MCF 10A (cell line): ENCODE data around the gene SERTAD1. TPM values are rescaled to one million over a fixed set of nuclear protein-coding genes. Genes with fewer than 3 reads are reported as not detected.
"Not testable (repeated sequence)": the region's sequence is repeated elsewhere in the genome, so short reads cannot be mapped to it uniquely, and the experiment has no call there.

Experiments used
- BruUV-seq: library from RNA; stranded (reverse); fragments of 400-500 nt; replicated peaks from 2 replicates; lab custom pipeline; 2021; lab: Mats Ljungman, UMichigan
- CTCF ChIA-PET: fragments of 300-600 bp; sonication (Branson Sonifier 250); formaldehyde crosslinking; extraction: SDS; loops from one replicate; lab custom pipeline; 2021; ENCODE audit warnings: antibody characterized with exemption, inconsistent platforms; lab: Yijun Ruan, JAX
- POLR2A ChIA-PET: fragments of 300-600, 350-650 bp; sonication (Branson Sonifier 250); formaldehyde crosslinking; extraction: SDS; loops from one replicate; lab custom pipeline; 2020; ENCODE audit warnings: antibody characterized with exemption, inconsistent platforms; lab: Yijun Ruan, JAX
- DNase-seq: peaks from one replicate; pipeline ENCODE4 v3.0.0-alpha.2; 2018; ENCODE audit not compliant: unreplicated experiment
- H3K27ac Mint-ChIP-seq: one replicate; pipeline ENCODE4 v1.8.0; 2022; ENCODE audit warnings: mild to moderate bottlenecking, low read depth, mixed read lengths; ENCODE audit not compliant: unreplicated experiment
- H3K27me3 Mint-ChIP-seq: one replicate; pipeline ENCODE4 v1.8.0; 2022; ENCODE audit warnings: mixed read lengths; ENCODE audit not compliant: insufficient read depth, unreplicated experiment
- H3K36me3 Mint-ChIP-seq: one replicate; pipeline ENCODE4 v1.8.0; 2022; ENCODE audit warnings: mild to moderate bottlenecking, moderate library complexity, mixed read lengths; ENCODE audit not compliant: insufficient read depth, unreplicated experiment
- H3K4me1 Mint-ChIP-seq: one replicate; pipeline ENCODE4 v1.8.0; 2022; ENCODE audit warnings: mixed read lengths; ENCODE audit not compliant: insufficient read depth, unreplicated experiment
- H3K4me3 Mint-ChIP-seq: one replicate; pipeline ENCODE4 v1.8.0; 2022; ENCODE audit warnings: mild to moderate bottlenecking, moderate library complexity, mixed read lengths; ENCODE audit not compliant: unreplicated experiment
- H3K9me3 Mint-ChIP-seq: one replicate; pipeline ENCODE4 v1.8.0; 2022; ENCODE audit warnings: mixed read lengths; ENCODE audit not compliant: unreplicated experiment
- intact Hi-C: fragments of 100-400 bp; cut with micrococcal nuclease; formaldehyde crosslinking; loops from 2 replicates; pipeline ENCODE4 v1.14.1; 2022
- total RNA-seq: library from RNA; stranded (reverse); gene quantifications from 2 replicates; pipeline ENCODE4 v1.2.3, GENCODE V29; 2022
- TF ChIP-seq, protein P1 (sequence below): fragments of 200-600 bp; IDR thresholded peaks from one replicate; pipeline ENCODE4 v1.8.0; 2022; ENCODE audit warnings: antibody characterized with exemption, mild to moderate bottlenecking; ENCODE audit not compliant: unreplicated experiment

Gene SERTAD1
- total RNA-seq, 1 experiment from 2014 or later: 17.9 TPM

DNA sequence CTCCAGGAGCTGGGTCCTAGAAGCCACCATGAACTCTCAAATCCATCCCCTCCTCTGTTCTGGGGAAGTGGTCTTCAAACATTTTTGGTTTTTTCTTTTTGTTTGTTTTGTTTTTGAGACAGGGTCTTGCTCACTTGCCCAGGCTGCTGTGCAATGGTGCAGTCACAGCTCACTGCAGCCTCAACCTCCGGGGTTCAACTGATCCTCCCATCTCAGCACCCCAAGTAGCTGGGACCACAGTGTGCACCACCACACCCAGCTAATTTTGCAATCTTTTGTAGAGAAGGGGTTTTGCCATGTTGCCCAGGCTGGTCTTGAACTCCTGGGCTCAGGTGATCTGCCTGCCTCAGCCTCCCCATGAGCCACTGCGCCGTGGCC is 32.8 kb upstream of the SERTAD1 start:
- CTCF ChIA-PET: interaction anchor here (1.5 kb wide), 1 partner anchor 153 kb away, joined by 3 read pairs; no protein-coding TSS in a partner anchor
- Mint-ChIP-seq H3K27me3 (no peaks in the 10 kb centered on the region), H3K9me3 (no peaks in the 10 kb centered on the region), H3K4me1 (peaks cover 8% of the 10 kb centered on the region), H3K36me3 (peaks cover 32% of the 10 kb centered on the region), H3K4me3 (no peak overlapping the region), H3K27ac (no peak overlapping the region)
- TF ChIP-seq, protein P1, sequence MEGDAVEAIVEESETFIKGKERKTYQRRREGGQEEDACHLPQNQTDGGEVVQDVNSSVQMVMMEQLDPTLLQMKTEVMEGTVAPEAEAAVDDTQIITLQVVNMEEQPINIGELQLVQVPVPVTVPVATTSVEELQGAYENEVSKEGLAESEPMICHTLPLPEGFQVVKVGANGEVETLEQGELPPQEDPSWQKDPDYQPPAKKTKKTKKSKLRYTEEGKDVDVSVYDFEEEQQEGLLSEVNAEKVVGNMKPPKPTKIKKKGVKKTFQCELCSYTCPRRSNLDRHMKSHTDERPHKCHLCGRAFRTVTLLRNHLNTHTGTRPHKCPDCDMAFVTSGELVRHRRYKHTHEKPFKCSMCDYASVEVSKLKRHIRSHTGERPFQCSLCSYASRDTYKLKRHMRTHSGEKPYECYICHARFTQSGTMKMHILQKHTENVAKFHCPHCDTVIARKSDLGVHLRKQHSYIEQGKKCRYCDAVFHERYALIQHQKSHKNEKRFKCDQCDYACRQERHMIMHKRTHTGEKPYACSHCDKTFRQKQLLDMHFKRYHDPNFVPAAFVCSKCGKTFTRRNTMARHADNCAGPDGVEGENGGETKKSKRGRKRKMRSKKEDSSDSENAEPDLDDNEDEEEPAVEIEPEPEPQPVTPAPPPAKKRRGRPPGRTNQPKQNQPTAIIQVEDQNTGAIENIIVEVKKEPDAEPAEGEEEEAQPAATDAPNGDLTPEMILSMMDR: no peak
- POLR2A ChIA-PET: interaction anchor here (1.9 kb wide), 1 partner anchor 16 kb away, joined by 5 read pairs; no protein-coding TSS in a partner anchor
- intact Hi-C loops: no loop called here
- no TSS peak for BruUV-seq
- DNase-seq: no peak

DNA sequence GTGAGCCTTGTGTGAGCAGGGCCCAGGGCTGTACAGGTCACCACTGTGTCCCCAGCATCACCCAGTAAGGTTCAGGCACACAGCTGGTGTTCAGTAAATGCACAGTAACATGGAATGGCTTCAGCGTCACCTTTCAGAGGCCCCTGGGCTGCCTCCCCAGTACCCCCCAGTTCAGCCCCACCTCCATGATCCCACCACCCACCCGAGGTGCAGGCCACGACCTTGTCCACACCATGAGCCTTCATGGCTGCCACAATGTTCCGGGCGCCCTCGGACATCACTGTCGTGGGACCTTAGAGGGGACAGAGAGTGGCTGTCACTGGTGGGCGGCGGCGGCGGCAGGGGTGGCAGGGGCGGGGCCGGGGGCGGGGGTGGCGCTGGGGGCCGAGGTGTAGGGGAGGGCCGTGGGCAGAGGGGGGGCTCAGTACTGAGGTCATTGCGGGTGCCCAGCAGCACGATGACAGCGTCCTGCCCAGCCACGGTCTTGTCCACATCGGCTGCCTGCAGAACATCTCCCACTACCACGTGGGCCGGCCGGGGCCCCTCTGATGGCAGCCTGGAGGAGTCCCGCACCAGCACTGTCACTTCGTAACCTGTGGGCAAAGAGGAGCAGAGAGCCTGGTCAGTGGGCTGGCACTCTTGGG is 32.3 kb upstream of the SERTAD1 start:
- no peak overlapping the region for H3K27ac Mint-ChIP-seq
- H3K4me1 Mint-ChIP-seq: peaks cover 3% of the 10 kb centered on the region
- BruUV-seq: no TSS peak
- POLR2A ChIA-PET: interaction anchor here (1.9 kb wide), 1 partner anchor 15 kb away, joined by 5 read pairs; no protein-coding TSS in a partner anchor
- TF ChIP-seq, protein P1: no peak
- H3K9me3 Mint-ChIP-seq: no peaks in the 10 kb centered on the region
- CTCF ChIA-PET: interaction anchor here (0.5 kb wide), 1 partner anchor 1047 kb away, joined by 3 read pairs; no protein-coding TSS in a partner anchor
- H3K36me3 Mint-ChIP-seq: peaks cover 36% of the 10 kb centered on the region
- intact Hi-C loops: no loop called here
- H3K27me3 Mint-ChIP-seq: no peaks in the 10 kb centered on the region
- DNase-seq: no peak
- H3K4me3 Mint-ChIP-seq: no peak overlapping the region

DNA sequence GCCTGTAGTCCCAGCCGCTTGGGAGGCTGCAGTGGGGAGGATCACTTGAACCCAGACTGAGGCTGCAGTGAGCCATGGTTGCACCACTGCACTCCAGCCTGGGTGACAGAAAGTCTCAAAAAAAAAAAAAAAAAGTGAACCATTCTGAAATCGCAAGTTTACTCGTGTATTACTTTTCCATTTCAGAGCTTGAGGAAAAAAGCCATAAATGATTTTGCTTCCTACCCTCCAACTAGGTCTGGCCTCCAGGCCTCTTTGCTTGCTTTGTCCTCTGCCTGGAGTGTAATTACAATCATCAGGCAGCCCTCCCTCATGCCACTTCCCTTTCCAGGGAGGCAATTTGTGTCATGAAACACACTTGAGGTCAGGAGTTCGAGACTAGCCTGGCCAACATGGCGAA is 31.3 kb upstream of the SERTAD1 start:
- intact Hi-C loops: no loop called here
- BruUV-seq: no TSS peak
- Mint-ChIP-seq H3K9me3 (no peaks in the 10 kb centered on the region), H3K4me1 (no peaks in the 10 kb centered on the region), H3K4me3 (no peak overlapping the region), H3K27me3 (no peaks in the 10 kb centered on the region), H3K27ac (no peak overlapping the region), H3K36me3 (peaks cover 38% of the 10 kb centered on the region)
- TF ChIP-seq, protein P1: no peak
- no peak for DNase-seq
- CTCF ChIA-PET: interaction anchor here (1.1 kb wide), 1 partner anchor 37 kb away, joined by 4 read pairs; no protein-coding TSS in a partner anchor
- POLR2A ChIA-PET: interaction anchor here (1.0 to 1.9 kb wide), 2 partner anchors 11 to 14 kb away, joined by 4 to 5 read pairs; no protein-coding TSS in a partner anchor

DNA sequence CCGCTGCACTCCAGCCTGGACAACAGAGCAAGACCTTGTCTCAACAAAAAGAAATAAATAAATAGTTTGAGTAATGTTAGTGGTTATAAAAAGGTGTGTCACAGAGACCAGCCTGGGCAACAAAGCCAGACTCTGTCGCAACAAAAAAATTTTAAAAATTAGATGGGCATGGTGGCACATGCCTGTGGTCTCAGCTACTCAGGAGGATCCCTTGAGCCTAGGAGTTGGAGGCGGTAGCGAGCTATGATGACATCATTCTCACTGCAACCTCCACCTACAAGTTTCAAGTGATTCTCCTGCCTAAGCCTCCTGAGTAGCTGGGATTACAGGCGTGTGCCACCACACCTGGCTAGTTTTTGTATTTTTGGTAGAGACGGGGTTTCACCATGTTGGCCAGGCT is 28.2 kb upstream of the SERTAD1 start:
- H3K27me3 Mint-ChIP-seq, H3K4me3 Mint-ChIP-seq, H3K27ac Mint-ChIP-seq, H3K4me1 Mint-ChIP-seq, H3K9me3 Mint-ChIP-seq, intact Hi-C loops, BruUV-seq: not testable (repeated sequence)
- ChIA-PET POLR2A (interaction anchor here (0.6 to 4.7 kb wide), 10 partner anchors 8 to 151 kb away, joined by 3 to 37 read pairs (median 4); partner anchors contain the start of genes BLVRB and SERTAD1), CTCF (interaction anchor here (1.0 to 2.6 kb wide), 4 partner anchors 8 to 181 kb away, joined by 3 to 14 read pairs (median 4); no protein-coding TSS in a partner anchor)
- H3K36me3 Mint-ChIP-seq: peaks cover 39% of the 10 kb centered on the region
- peak; percentile 56 for DNase-seq
